ENCODE measurements around the gene FXYD7.
"Not testable (repeated sequence)": the region's sequence is repeated elsewhere in the genome, so short reads cannot be mapped to it uniquely, and the experiment has no call there.

The FXYD7 gene

GRCh38 chr19:35127871-35128270 is 15.2 kb upstream of the FXYD7 start:
- DNase-seq (ENCODE audit: low spot score) = no peak

- no peak for DNase-seq (ENCODE audit: low spot score)
These were observed 14.5 kb upstream of the FXYD7 start for GRCh38 chr19:35128398-35129057.

- not testable (repeated sequence) for DNase-seq (ENCODE audit: low spot score)
These were observed 13.3 kb upstream of the FXYD7 start for GRCh38 chr19:35129724-35130274.

GRCh38 chr19:35130761-35131720 is 12.0 kb upstream of the FXYD7 start:
- DNase-seq (ENCODE audit: low spot score) = no peak

- no peak for DNase-seq (ENCODE audit: low spot score)
These were observed 10.8 kb upstream of the FXYD7 start for GRCh38 chr19:35132254-35132653.

GRCh38 chr19:35133826-35134225 is 9.2 kb upstream of the FXYD7 start:
- DNase-seq (ENCODE audit: low spot score) = no peak

- no peak for DNase-seq (ENCODE audit: low spot score)
These were observed 8.3 kb upstream of the FXYD7 start, which contains the start of gene LGI4 for GRCh38 chr19:35134601-35135242. Gene LGI4 (minus strand): TSS chr19:35135059. CDS start chr19:35134680, 379 bp downstream.

- DNase-seq (ENCODE audit: low spot score) = peak; percentile 86
These were observed 7.6 kb upstream of the FXYD7 start for GRCh38 chr19:35135389-35135909.

GRCh38 chr19:35136231-35136630 is 6.8 kb upstream of the FXYD7 start:
- DNase-seq (ENCODE audit: low spot score) = no peak

GRCh38 chr19:35136977-35137702 is 5.9 kb upstream of the FXYD7 start:
- DNase-seq (ENCODE audit: low spot score) = no peak

GRCh38 chr19:35138305-35138892 is 4.7 kb upstream of the FXYD7 start, which contains the start of gene FXYD1:
Gene FXYD1 (plus strand): TSS chr19:35138824. CDS start chr19:35140080, 1,256 bp downstream.
- peak; percentile 89 for DNase-seq (ENCODE audit: low spot score)

- DNase-seq (ENCODE audit: low spot score) = no peak
These were observed 2.7 kb upstream of the FXYD7 start for GRCh38 chr19:35140207-35140961.

GRCh38 chr19:35140962-35141836 is 1.9 kb upstream of the FXYD7 start:
- DNase-seq (ENCODE audit: low spot score) = peak; percentile 91

GRCh38 chr19:35141837-35142605 is 1.0 kb upstream of the FXYD7 start:
- DNase-seq (ENCODE audit: low spot score) = no peak

- no peak for DNase-seq (ENCODE audit: low spot score)
These were observed 337 bp upstream of the FXYD7 start for GRCh38 chr19:35142606-35143230.

- no peak for DNase-seq (ENCODE audit: low spot score)
These were observed 763 bp downstream of the FXYD7 start for GRCh38 chr19:35143818-35144217.

- no peak for DNase-seq (ENCODE audit: low spot score)
These were observed 1.2 kb downstream of the FXYD7 start for GRCh38 chr19:35144259-35144599.
